Esophagus squamous epithelium (tissue), 4 donors: ENCODE measurements around the gene ERF.

Source experiments
- CTCF ChIP-seq, 6 experiments: fragments of 450-650 bp in 4 of 6; fragments of 200-600 bp in 2 of 6; sonication (generic) in 2 of 6; IDR thresholded peaks; one replicate each; pipeline ENCODE4 v1.5.1; 2016 to 2019; ENCODE audit warnings: antibody characterized with exemption in 6 of 6, mild to moderate bottlenecking in 4 of 6, moderate library complexity in 4 of 6
- POLR2A ChIP-seq, 4 donors: fragments of 450-650 bp; IDR thresholded peaks; one replicate each; pipeline ENCODE4 v1.6.1; 2017; ENCODE audit warnings: antibody characterized with exemption in 4 of 4, mild to moderate bottlenecking in 4 of 4, moderate library complexity in 3 of 4

- no peak for TF ChIP-seq POLR2A (IDR thresholded peaks at IDR 0.05)
- TF ChIP-seq CTCF (IDR thresholded peaks at IDR 0.05), result no peak
Measured at GRCh38 chr19:42303101-42303464, 48.2 kb upstream of the ERF start.
